Liver (tissue), 9 donors: Measurements from ENCODE around the gene ELL. TPM values are rescaled to one million over a fixed set of nuclear protein-coding genes. Genes with fewer than 3 reads are reported as not detected.
A peak's percentile ranks its signal among the peaks of the same experiment; 100 is the strongest.

ENCODE experiments used
- DNase-seq: peaks from one replicate; pipeline ENCODE4 v3.0.0-alpha.2; 2017; ENCODE audit warnings: low spot score
- H3K27ac ChIP-seq, 2 donors: one replicate each; pipeline ENCODE4 v1.7.0; 2013; ENCODE audit warnings: inconsistent platforms in 2 of 2, low read length in 2 of 2, control low read depth in 1 of 2, low read depth in 1 of 2, mild to moderate bottlenecking in 1 of 2
- H3K27me3 ChIP-seq, 4 donors: one replicate each; pipeline versions ENCODE4 v1.6.1 to v1.7.0; 2013; ENCODE audit warnings: low read length in 3 of 4, inconsistent platforms in 1 of 4, mild to moderate bottlenecking in 1 of 4, moderate library complexity in 1 of 4; ENCODE audit not compliant: control insufficient read depth in 4 of 4, insufficient read depth in 4 of 4
- H3K36me3 ChIP-seq, 4 donors: one replicate each; pipeline versions ENCODE4 v1.6.1 to v1.7.0; 2013; ENCODE audit warnings: low read length in 3 of 4, mild to moderate bottlenecking in 3 of 4, low read depth in 1 of 4, moderate library complexity in 1 of 4; ENCODE audit not compliant: control insufficient read depth in 4 of 4, insufficient read depth in 3 of 4
- H3K4me1 ChIP-seq, 4 donors: one replicate each; pipeline versions ENCODE4 v1.6.1 to v1.7.0; 2013; ENCODE audit warnings: low read length in 3 of 4, mild to moderate bottlenecking in 3 of 4, moderate library complexity in 1 of 4; ENCODE audit not compliant: control insufficient read depth in 4 of 4, insufficient read depth in 4 of 4
- H3K4me3 ChIP-seq, 3 donors: one replicate each; pipeline versions ENCODE4 v1.6.1 to v1.7.0; 2013; ENCODE audit warnings: low read length in 3 of 3, control low read depth in 1 of 3, low read depth in 1 of 3, mild to moderate bottlenecking in 1 of 3
- H3K9ac ChIP-seq, 2 donors: one replicate each; pipeline ENCODE4 v1.7.0; 2013; ENCODE audit warnings: low read length in 2 of 2, mild to moderate bottlenecking in 2 of 2, moderate library complexity in 2 of 2, control low read depth in 1 of 2, low read depth in 1 of 2
- H3K9me3 ChIP-seq, 4 donors: one replicate each; pipeline versions ENCODE4 v1.6.1 to v1.7.0; 2013; ENCODE audit warnings: low read length in 3 of 4; ENCODE audit not compliant: control insufficient read depth in 4 of 4
- EGR1 ChIP-seq, 2 donors: IDR thresholded peaks; 2 replicates each; pipeline ENCODE4 v1.6.1; 2016 to 2018; ENCODE audit warnings: antibody characterized with exemption in 2 of 2, low read depth in 2 of 2
- FOXA1 ChIP-seq: IDR thresholded peaks from 2 replicates; pipeline ENCODE4 v1.6.1; 2016; ENCODE audit warnings: antibody characterized with exemption
- FOXA2 ChIP-seq: IDR thresholded peaks from 2 replicates; pipeline ENCODE4 v1.6.1; 2016; ENCODE audit warnings: antibody characterized with exemption
- GABPA ChIP-seq, 2 donors: IDR thresholded peaks in 1 of 2; conservative IDR thresholded peaks in 1 of 2; 2 replicates each; pipeline ENCODE4 v1.6.1; 2016; ENCODE audit warnings: antibody characterized with exemption in 2 of 2, mild to moderate bottlenecking in 1 of 2, moderate library complexity in 1 of 2
- HNF4A ChIP-seq, 2 donors: conservative IDR thresholded peaks; 2 replicates each; pipeline ENCODE4 v1.6.1; 2016; ENCODE audit warnings: antibody characterized with exemption in 2 of 2, mild to moderate bottlenecking in 2 of 2
- HNF4G ChIP-seq: IDR thresholded peaks from 2 replicates; pipeline ENCODE4 v1.6.1; 2016; ENCODE audit warnings: antibody characterized with exemption
- JUND ChIP-seq, 2 donors: IDR thresholded peaks; 2 replicates each; pipeline ENCODE4 v1.6.1; 2016; ENCODE audit warnings: antibody characterized with exemption in 2 of 2
- NR2F2 ChIP-seq: IDR thresholded peaks from 2 replicates; pipeline ENCODE4 v1.6.1; 2016; ENCODE audit warnings: antibody characterized with exemption
- RAD21 ChIP-seq, 2 donors: IDR thresholded peaks; 2 replicates each; pipeline ENCODE4 v1.6.1; 2016; ENCODE audit warnings: antibody characterized with exemption in 2 of 2, mild to moderate bottlenecking in 2 of 2
- RXRA ChIP-seq, 2 donors: IDR thresholded peaks; 2 replicates each; pipeline ENCODE4 v1.6.1; 2017 to 2018; ENCODE audit warnings: antibody characterized with exemption in 2 of 2, mild to moderate bottlenecking in 1 of 2
- SP1 ChIP-seq: IDR thresholded peaks from 2 replicates; pipeline ENCODE4 v1.6.1; 2018; ENCODE audit warnings: antibody characterized with exemption, mild to moderate bottlenecking
- TAF1 ChIP-seq: conservative IDR thresholded peaks from 2 replicates; pipeline ENCODE4 v1.6.1; 2016; ENCODE audit warnings: antibody characterized with exemption, mild to moderate bottlenecking
- YY1 ChIP-seq: IDR thresholded peaks from 2 replicates; pipeline ENCODE4 v1.6.1; 2016; ENCODE audit warnings: antibody characterized with exemption, mild to moderate bottlenecking
- WGBS: extraction: QIAGEN DNeasy Blood & Tissue Kit; methylation state at CpG from one replicate; pipeline ENCODE4 v1.1.7; 2013; 5-methylcytosine and 5-hydroxymethylcytosine counted together
- polyA plus RNA-seq, 2 donors: library from polyadenylated mRNA; stranded (reverse) in 1 of 2; unstranded in 1 of 2; fragments of 200-250 nt in 1 of 2; fragments of >200 nt in 1 of 2; fragmentation: Nextera tagmentation in 1 of 2; extraction: Ambion mirVana in 1 of 2; gene quantifications; one replicate each; pipeline versions ENCODE4 v1.2.1 to v1.2.3, GENCODE V29; 2013 to 2015
- total RNA-seq, 2 donors: library from RNA; depleted of rRNA; stranded (reverse); fragments of >200 nt; gene quantifications; one replicate each; pipeline ENCODE4 v1.2.3, GENCODE V29; 2014
- TF ChIP-seq, protein P1 (sequence below): IDR thresholded peaks from 2 replicates; pipeline ENCODE4 v1.6.1; 2016; ENCODE audit warnings: antibody characterized with exemption
- TF ChIP-seq, protein P2 (sequence below): IDR thresholded peaks from 2 replicates; pipeline ENCODE4 v1.6.1; 2016; ENCODE audit warnings: antibody characterized with exemption
- TF ChIP-seq, protein P3 (sequence below): fragments of 150-350 bp; IDR thresholded peaks from 2 replicates; pipeline ENCODE4 v1.5.1; 2017; ENCODE audit warnings: improper control_type of control experiment, low read depth, low read length; ENCODE audit not compliant: missing input control
- TF ChIP-seq, protein P4 (sequence below): IDR thresholded peaks from 2 replicates; pipeline ENCODE4 v1.6.1; 2016; ENCODE audit warnings: antibody characterized with exemption, mild to moderate bottlenecking
- TF ChIP-seq, protein P5 (sequence below): IDR thresholded peaks from 2 replicates; pipeline ENCODE4 v1.6.1; 2016; ENCODE audit warnings: antibody characterized with exemption
- donor health status: healthy.
- donor health status: healthy.
- donor health status: healthy.
- donor health status: healthy.
- donor health status: healthy.

ELL gene
- total and polyA plus RNA-seq, 4 donors: 4.5 to 10.5 (median 6.6) TPM

DNA sequence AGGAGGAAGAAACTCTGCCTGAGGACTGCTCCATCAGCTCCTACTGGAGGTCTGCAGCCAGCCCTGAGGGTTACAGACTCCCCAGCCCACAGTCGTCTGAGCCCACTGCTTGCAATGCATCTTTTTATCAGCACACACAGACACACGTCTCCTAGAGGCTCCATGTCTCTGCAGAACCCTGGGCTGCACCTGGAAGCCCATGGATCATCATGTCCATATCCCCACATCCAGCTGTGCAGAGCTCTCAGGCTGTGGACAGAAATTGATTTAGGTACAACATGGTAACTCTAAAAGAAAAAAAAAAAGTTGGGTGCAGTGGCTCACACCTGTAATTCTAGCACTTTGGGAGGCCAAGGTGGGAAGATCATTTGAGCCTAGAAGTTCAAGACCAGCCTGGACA, 51.1 kb downstream of the ELL start:
- H3K9ac ChIP-seq: no peak overlapping the region
- TF ChIP-seq FOXA2: no peak
- no peak for TF ChIP-seq YY1
- TF ChIP-seq FOXA1: no peak
- TF ChIP-seq, protein P1, sequence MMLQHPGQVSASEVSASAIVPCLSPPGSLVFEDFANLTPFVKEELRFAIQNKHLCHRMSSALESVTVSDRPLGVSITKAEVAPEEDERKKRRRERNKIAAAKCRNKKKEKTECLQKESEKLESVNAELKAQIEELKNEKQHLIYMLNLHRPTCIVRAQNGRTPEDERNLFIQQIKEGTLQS: no peak
- TF ChIP-seq SP1: no peak
- no peak for TF ChIP-seq EGR1 (IDR thresholded peaks at IDR 0.05; ENCODE audit: low read depth in 2 of 2)
- TF ChIP-seq NR2F2: no peak
- TF ChIP-seq, protein P2, sequence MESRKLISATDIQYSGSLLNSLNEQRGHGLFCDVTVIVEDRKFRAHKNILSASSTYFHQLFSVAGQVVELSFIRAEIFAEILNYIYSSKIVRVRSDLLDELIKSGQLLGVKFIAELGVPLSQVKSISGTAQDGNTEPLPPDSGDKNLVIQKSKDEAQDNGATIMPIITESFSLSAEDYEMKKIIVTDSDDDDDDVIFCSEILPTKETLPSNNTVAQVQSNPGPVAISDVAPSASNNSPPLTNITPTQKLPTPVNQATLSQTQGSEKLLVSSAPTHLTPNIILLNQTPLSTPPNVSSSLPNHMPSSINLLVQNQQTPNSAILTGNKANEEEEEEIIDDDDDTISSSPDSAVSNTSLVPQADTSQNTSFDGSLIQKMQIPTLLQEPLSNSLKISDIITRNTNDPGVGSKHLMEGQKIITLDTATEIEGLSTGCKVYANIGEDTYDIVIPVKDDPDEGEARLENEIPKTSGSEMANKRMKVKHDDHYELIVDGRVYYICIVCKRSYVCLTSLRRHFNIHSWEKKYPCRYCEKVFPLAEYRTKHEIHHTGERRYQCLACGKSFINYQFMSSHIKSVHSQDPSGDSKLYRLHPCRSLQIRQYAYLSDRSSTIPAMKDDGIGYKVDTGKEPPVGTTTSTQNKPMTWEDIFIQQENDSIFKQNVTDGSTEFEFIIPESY: no peak
- peaks cover 18 to 54% (median 40%) of the 10 kb centered on the region in 4 donors for H3K4me1 ChIP-seq
- H3K27ac ChIP-seq: peak overlapping the region; percentile 8 to 58
- H3K27me3 ChIP-seq: no peaks in the 10 kb centered on the region
- H3K4me3 ChIP-seq: no peak overlapping the region
- no peak for DNase-seq
- no peaks in the 10 kb centered on the region for H3K9me3 ChIP-seq
- H3K36me3 ChIP-seq: peaks cover 0 to 4% (median 0%) of the 10 kb centered on the region in 4 donors
- 63% methylated on average over 2 of the region's 2 CpGs for WGBS

DNA sequence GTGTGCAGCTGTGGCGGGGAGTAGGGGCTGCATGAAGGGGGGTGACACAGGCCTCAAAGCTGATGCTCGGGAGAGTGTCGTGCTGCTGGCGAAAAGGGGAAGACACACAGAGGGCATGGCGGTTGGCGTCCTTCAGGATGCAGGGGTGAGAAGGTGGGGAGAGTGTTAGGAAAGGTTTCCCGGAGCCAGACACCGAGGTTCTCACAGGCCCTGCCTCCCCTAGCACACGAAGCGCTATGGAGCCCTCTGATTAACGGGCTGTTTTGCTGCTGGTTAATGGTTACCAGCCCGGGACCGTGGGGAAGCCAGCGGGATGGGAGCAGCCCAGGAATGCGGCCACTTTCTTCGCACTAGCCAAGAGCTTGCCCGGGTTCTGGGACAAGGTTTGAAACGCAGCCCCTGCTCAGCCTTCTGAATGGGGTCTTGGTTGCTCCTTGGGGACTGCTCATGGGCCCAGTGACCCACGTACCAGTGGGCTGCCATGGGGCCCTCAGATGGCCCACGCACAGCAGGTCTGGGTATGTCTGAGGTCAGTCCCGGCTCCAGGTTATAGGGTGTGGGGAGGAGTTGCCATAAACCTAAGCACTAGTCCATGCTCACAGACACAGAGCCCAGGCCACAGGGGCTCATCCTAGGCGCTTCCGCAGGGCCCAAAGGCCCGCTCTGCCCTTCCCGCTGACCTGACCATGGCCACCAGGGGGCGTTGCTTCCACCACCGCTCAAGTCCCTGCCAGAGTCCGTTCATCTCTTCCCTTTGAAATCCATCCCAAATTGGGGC, 52.6 kb downstream of the ELL start:
- TF ChIP-seq, protein P3, sequence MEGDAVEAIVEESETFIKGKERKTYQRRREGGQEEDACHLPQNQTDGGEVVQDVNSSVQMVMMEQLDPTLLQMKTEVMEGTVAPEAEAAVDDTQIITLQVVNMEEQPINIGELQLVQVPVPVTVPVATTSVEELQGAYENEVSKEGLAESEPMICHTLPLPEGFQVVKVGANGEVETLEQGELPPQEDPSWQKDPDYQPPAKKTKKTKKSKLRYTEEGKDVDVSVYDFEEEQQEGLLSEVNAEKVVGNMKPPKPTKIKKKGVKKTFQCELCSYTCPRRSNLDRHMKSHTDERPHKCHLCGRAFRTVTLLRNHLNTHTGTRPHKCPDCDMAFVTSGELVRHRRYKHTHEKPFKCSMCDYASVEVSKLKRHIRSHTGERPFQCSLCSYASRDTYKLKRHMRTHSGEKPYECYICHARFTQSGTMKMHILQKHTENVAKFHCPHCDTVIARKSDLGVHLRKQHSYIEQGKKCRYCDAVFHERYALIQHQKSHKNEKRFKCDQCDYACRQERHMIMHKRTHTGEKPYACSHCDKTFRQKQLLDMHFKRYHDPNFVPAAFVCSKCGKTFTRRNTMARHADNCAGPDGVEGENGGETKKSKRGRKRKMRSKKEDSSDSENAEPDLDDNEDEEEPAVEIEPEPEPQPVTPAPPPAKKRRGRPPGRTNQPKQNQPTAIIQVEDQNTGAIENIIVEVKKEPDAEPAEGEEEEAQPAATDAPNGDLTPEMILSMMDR: peak; percentile 82
- no peak for TF ChIP-seq HNF4G
- TF ChIP-seq, protein P4, sequence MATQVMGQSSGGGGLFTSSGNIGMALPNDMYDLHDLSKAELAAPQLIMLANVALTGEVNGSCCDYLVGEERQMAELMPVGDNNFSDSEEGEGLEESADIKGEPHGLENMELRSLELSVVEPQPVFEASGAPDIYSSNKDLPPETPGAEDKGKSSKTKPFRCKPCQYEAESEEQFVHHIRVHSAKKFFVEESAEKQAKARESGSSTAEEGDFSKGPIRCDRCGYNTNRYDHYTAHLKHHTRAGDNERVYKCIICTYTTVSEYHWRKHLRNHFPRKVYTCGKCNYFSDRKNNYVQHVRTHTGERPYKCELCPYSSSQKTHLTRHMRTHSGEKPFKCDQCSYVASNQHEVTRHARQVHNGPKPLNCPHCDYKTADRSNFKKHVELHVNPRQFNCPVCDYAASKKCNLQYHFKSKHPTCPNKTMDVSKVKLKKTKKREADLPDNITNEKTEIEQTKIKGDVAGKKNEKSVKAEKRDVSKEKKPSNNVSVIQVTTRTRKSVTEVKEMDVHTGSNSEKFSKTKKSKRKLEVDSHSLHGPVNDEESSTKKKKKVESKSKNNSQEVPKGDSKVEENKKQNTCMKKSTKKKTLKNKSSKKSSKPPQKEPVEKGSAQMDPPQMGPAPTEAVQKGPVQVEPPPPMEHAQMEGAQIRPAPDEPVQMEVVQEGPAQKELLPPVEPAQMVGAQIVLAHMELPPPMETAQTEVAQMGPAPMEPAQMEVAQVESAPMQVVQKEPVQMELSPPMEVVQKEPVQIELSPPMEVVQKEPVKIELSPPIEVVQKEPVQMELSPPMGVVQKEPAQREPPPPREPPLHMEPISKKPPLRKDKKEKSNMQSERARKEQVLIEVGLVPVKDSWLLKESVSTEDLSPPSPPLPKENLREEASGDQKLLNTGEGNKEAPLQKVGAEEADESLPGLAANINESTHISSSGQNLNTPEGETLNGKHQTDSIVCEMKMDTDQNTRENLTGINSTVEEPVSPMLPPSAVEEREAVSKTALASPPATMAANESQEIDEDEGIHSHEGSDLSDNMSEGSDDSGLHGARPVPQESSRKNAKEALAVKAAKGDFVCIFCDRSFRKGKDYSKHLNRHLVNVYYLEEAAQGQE: no peak
- TF ChIP-seq YY1: peak; percentile 56
- TF ChIP-seq HNF4A (conservative IDR thresholded peaks at IDR 0.05): peak in 1 of 2 donors; percentile 5
- TF ChIP-seq FOXA2: no peak
- TF ChIP-seq, protein P5, sequence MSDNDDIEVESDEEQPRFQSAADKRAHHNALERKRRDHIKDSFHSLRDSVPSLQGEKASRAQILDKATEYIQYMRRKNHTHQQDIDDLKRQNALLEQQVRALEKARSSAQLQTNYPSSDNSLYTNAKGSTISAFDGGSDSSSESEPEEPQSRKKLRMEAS: no peak
- no peak for TF ChIP-seq FOXA1
- TF ChIP-seq, protein P2: no peak
- no peak for TF ChIP-seq EGR1 (IDR thresholded peaks at IDR 0.05; ENCODE audit: low read depth in 2 of 2)
- no peak for TF ChIP-seq TAF1
- TF ChIP-seq NR2F2: no peak
- TF ChIP-seq GABPA (IDR thresholded peaks at IDR 0.05 in 1 of 2, conservative IDR thresholded peaks at IDR 0.05 in 1 of 2): no peak
- no peak for TF ChIP-seq JUND (IDR thresholded peaks at IDR 0.05)
- TF ChIP-seq, protein P1: no peak
- peak; percentile 46 for TF ChIP-seq SP1
- TF ChIP-seq RAD21 (IDR thresholded peaks at IDR 0.05): peak; percentile 72 to 81
- peak in 1 of 2 donors; percentile 24 for TF ChIP-seq RXRA (IDR thresholded peaks at IDR 0.05)
- WGBS: 37% methylated on average over 28 of the region's 28 CpGs
- Histone ChIP-seq H3K27me3 (no peaks in the 10 kb centered on the region), H3K9me3 (no peaks in the 10 kb centered on the region), H3K4me1 (peaks cover 25 to 65% (median 51%) of the 10 kb centered on the region in 4 donors), H3K27ac (peak overlapping the region; percentile 58 to 61), H3K4me3 (no peak overlapping the region), H3K36me3 (peaks cover 0 to 4% (median 0%) of the 10 kb centered on the region in 4 donors), H3K9ac (peak overlapping the region in 1 of 2 donors; percentile 27)
- DNase-seq: peak; percentile 83
